GM12873 (cell line): Measurements from ENCODE around the gene MRPL20.

Source experiments
- CTCF ChIP-seq: IDR thresholded peaks from 2 replicates; pipeline ENCODE4 v1.5.1; 2012; ENCODE audit warnings: low read depth, mild to moderate bottlenecking, moderate library complexity, low read length, control low read depth; ENCODE audit not compliant: insufficient read depth; ENCODE audit errors: missing control alignments

MRPL20 gene

GRCh38 chr1:1397839-1398523 is 9.1 kb downstream of the MRPL20 start:
- no peak for TF ChIP-seq CTCF

GRCh38 chr1:1395166-1395565 is 11.9 kb downstream of the MRPL20 start:
- no peak for TF ChIP-seq CTCF

GRCh38 chr1:1394116-1394515 is 13.0 kb downstream of the MRPL20 start:
- TF ChIP-seq CTCF: no peak

- TF ChIP-seq CTCF: no peak
These were observed 13.7 kb downstream of the MRPL20 start for GRCh38 chr1:1393428-1393827.

GRCh38 chr1:1393014-1393413 is 14.1 kb downstream of the MRPL20 start:
- no peak for TF ChIP-seq CTCF

GRCh38 chr1:1391225-1391624 is 15.9 kb downstream of the MRPL20 start:
- no peak for TF ChIP-seq CTCF

GRCh38 chr1:1390675-1391074 is 16.4 kb downstream of the MRPL20 start:
- TF ChIP-seq CTCF: no peak
